Panc1 (cell line): ENCODE results near the gene WAC. TPM values are rescaled to one million over a fixed set of nuclear protein-coding genes. Genes with fewer than 3 reads are reported as not detected.

Experiments
- ATAC-seq: fragments of 200-7000 bp; cut with Tn5 transposase; 2 replicates; pipeline ENCODE4 v1.9.1; 2020; ENCODE audit warnings: mild to moderate bottlenecking, moderate library complexity
- BruUV-seq: library from RNA; stranded (reverse); fragments of 400-500 nt; replicated peaks from 2 replicates; lab custom pipeline; 2021; lab: Mats Ljungman, UMichigan
- CTCF ChIA-PET: fragments of 300-600 bp; sonication (Branson Sonifier 250); formaldehyde crosslinking; loops from one replicate; lab custom pipeline; 2022; ENCODE audit warnings: antibody characterized with exemption; lab: Charles Lee
- POLR2A ChIA-PET: fragments of 300-600 bp; sonication (Branson Sonifier 250); formaldehyde crosslinking; loops from one replicate; lab custom pipeline; 2022; ENCODE audit warnings: antibody characterized with exemption; lab: Charles Lee
- DNase-seq: peaks from one replicate; pipeline ENCODE4 v3.0.0-alpha.2; 2010; ENCODE audit warnings: low read depth, low spot score
- H3K27ac ChIP-seq: 2 replicates; pipeline ENCODE4 v1.5.1; 2011; ENCODE audit warnings: mild to moderate bottlenecking, low read length, inconsistent platforms
- H3K27me3 ChIP-seq: fragments of 200-500 bp; sonication (Bioruptor generic); 2 replicates; pipeline ENCODE4 v1.6.0; 2014; ENCODE audit warnings: low read length, inconsistent platforms; ENCODE audit not compliant: control insufficient read depth, insufficient read depth
- H3K36me3 ChIP-seq: fragments of 200-500 bp; sonication (Bioruptor generic); 2 replicates; pipeline ENCODE4 v1.5.1; 2014; ENCODE audit warnings: inconsistent platforms, mild to moderate bottlenecking, low read length, moderate library complexity; ENCODE audit not compliant: control insufficient read depth, insufficient read depth
- H3K4me1 ChIP-seq: 2 replicates; pipeline ENCODE4 v1.5.1; 2011; ENCODE audit warnings: inconsistent platforms, mild to moderate bottlenecking, low read length, moderate library complexity; ENCODE audit not compliant: control insufficient read depth, insufficient read depth
- H3K4me3 ChIP-seq, 2 experiments: 2 replicates each; pipeline ENCODE4 v1.5.1; 2011 to 2012; ENCODE audit warnings: low read depth in 2 of 2, low read length in 2 of 2, mild to moderate bottlenecking in 2 of 2, inconsistent platforms in 1 of 2, moderate library complexity in 1 of 2
- H3K9me3 ChIP-seq: fragments of 200-500 bp; sonication (Bioruptor generic); 2 replicates; pipeline ENCODE4 v1.5.1; 2014; ENCODE audit warnings: low read depth, mild to moderate bottlenecking, inconsistent platforms, low read length, moderate library complexity; ENCODE audit not compliant: control insufficient read depth, insufficient read depth
- CTCF ChIP-seq: fragments of 450-650 bp; IDR thresholded peaks from 2 replicates; pipeline ENCODE4 v1.5.1; 2017; ENCODE audit warnings: mild to moderate bottlenecking
- POLR2AphosphoS5 ChIP-seq: IDR thresholded peaks from 2 replicates; pipeline ENCODE4 v1.6.1; 2012; ENCODE audit warnings: mild to moderate bottlenecking, low read depth, low read length, moderate library complexity
- REST ChIP-seq, 2 experiments: IDR thresholded peaks; 2 replicates each; pipeline ENCODE4 v1.6.1; 2011 to 2012; ENCODE audit warnings: low read depth in 2 of 2, control low read depth in 1 of 2, low read length in 1 of 2, mild to moderate bottlenecking in 1 of 2, moderate library complexity in 1 of 2; ENCODE audit not compliant: insufficient read depth in 1 of 2
- SIN3A ChIP-seq: IDR thresholded peaks from 2 replicates; pipeline ENCODE4 v1.6.1; 2012; ENCODE audit warnings: low read depth, mild to moderate bottlenecking, low read length, moderate library complexity, borderline replicate concordance; ENCODE audit not compliant: insufficient read depth
- TCF7L2 ChIP-seq: IDR thresholded peaks from 2 replicates; pipeline ENCODE4 v1.6.1; 2011; ENCODE audit warnings: mild to moderate bottlenecking, low read depth, low read length, inconsistent platforms
- in situ Hi-C: cut with HindIII; loops from 2 replicates; pipeline ENCODE4 v1.10.0; 2016; ENCODE audit warnings: low sequenced_read_pairs, low pct_unique_long_range_greater_than_20kb
- intact Hi-C: fragments of 100-400 bp; cut with micrococcal nuclease; formaldehyde crosslinking; loops from one replicate; pipeline ENCODE4 v1.10.0; 2022; ENCODE audit not compliant: unreplicated experiment
- total RNA-seq: library from RNA; stranded (reverse); gene quantifications from one replicate; pipeline ENCODE4 v1.2.1, GENCODE V29; 2021; ENCODE audit not compliant: unreplicated experiment

The WAC gene
- total RNA-seq, 1 experiment from 2014 or later, result 70.7 TPM

DNA sequence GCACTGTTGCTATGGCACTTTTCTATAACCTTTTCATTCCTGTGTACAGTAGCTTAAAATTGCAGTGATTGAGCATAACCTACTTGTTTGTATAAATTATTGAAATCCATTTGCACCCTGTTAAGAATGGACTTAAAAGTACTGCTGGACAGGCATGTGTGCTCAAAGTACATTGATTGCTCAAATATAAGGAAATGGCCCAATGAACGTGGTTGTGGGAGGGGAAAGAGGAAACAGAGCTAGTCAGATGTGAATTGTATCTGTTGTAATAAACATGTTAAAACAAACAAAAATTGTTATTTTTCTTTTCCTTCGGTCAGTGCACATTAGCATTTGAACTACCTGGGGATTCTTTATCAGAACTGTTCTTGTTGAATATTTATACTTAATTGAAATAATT lies 87.3 kb downstream of the WAC start:
- Histone ChIP-seq H3K36me3 (peaks cover 21% of the 10 kb centered on the region), H3K27me3 (no peaks in the 10 kb centered on the region), H3K9me3 (no peaks in the 10 kb centered on the region), H3K27ac (no peak overlapping the region), H3K4me3 (no peak overlapping the region), H3K4me1 (no peaks in the 10 kb centered on the region)
- ChIA-PET POLR2A (no interaction called here), CTCF (no interaction called here)
- in situ Hi-C loops, result no loop called here
- BruUV-seq, result no TSS peak
- intact Hi-C loops, result loop anchor here (10.0 kb wide), 1 partner anchor 685 kb away; no protein-coding TSS in a partner anchor
- TF ChIP-seq CTCF, result no peak
- no peak for TF ChIP-seq REST (IDR thresholded peaks at IDR 0.05; ENCODE audit: insufficient read depth in 1 of 2, low read depth in 2 of 2, low read length in 1 of 2)
- TF ChIP-seq SIN3A, result no peak
- TF ChIP-seq TCF7L2, result no peak
- no peak for TF ChIP-seq POLR2AphosphoS5
- DNase-seq (no peak), ATAC-seq (no peak)

DNA sequence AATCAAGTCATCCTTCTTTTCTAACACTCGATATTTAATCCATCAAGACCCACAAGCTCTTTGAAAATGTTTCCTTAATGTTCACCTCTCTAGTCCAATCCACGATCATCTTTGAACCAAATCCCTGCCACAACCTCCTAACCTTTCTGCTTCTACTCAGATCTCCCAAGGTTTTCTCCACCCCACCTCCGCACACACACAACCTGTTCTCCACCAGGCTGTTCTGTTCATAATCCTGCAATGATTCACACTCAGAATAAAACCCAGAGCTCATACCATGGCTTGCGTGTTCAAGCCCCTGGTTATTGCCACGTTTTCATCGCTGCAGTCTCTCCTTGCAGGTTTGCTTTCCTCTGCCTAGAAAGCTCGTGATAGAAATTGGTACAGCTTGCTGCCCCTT lies 90.6 kb downstream of the WAC start:
- POLR2A ChIA-PET, result no interaction called here
- no peak overlapping the region for H3K4me3 ChIP-seq
- ATAC-seq, result no peak
- in situ Hi-C loops, result no loop called here
- no peaks in the 10 kb centered on the region for H3K4me1 ChIP-seq
- BruUV-seq, result no TSS peak
- intact Hi-C loops, result loop anchor here (10.0 kb wide), 1 partner anchor 681 kb away; no protein-coding TSS in a partner anchor
- TF ChIP-seq TCF7L2 (no peak), CTCF (no peak), REST (IDR thresholded peaks at IDR 0.05; ENCODE audit: insufficient read depth in 1 of 2, low read depth in 2 of 2, low read length in 1 of 2) (no peak), POLR2AphosphoS5 (no peak), SIN3A (no peak)
- CTCF ChIA-PET, result no interaction called here
- H3K9me3 ChIP-seq, result no peaks in the 10 kb centered on the region
- H3K27me3 ChIP-seq, result no peaks in the 10 kb centered on the region
- no peak overlapping the region for H3K27ac ChIP-seq
- H3K36me3 ChIP-seq, result peaks cover 11% of the 10 kb centered on the region
- DNase-seq, result no peak
